GM19463 (cell line): ENCODE data around the gene SMCP.

Experiments
- ATAC-seq: cut with Tn5 transposase; IDR thresholded peaks from one replicate; pipeline ENCODE4 v1.9.1; 2021; ENCODE audit warnings: mild to moderate bottlenecking, moderate library complexity; ENCODE audit not compliant: unreplicated experiment

The SMCP gene

DNA sequence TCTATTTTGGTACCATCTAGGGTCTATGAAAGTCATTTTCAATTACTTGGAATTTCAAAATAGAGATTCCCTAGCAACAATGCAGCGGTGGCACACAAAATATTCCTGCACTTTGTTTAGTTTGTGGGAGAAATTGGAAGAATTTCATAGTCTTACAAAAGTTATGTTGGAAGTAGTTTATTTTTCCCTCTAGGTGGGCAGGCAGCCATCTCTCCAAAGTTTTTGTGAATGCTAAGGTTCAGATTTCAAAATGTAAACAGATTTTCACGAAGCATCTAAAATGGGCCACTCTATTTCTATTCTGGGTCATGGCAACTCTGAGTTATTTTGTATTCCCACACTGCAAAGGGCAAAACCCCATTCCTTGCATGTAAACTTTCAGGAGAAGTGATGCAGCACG is 8.0 kb downstream of the SMCP start:
- ATAC-seq, result no peak

GRCh38 chr1:152886758-152887409 is 8.8 kb downstream of the SMCP start:
- no peak for ATAC-seq

DNA sequence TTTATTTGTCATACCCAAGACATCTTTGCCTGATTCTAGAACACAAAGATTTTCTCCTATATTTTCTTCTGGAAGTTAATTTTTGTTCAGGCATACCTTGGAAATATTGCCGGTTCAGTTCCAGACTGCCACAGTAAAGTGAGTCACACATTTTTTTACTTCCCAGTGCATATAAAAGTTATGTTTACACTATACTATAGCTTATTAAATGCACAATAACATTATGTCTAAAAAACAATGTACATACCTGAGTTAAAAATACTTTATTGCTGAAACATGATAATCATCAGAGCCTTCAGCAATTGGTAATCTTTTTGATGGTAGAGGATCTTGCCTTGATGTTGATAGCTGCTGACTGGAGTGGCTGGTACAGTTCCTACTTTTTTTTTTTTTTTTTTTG is 10.0 kb downstream of the SMCP start:
- no peak for ATAC-seq

DNA sequence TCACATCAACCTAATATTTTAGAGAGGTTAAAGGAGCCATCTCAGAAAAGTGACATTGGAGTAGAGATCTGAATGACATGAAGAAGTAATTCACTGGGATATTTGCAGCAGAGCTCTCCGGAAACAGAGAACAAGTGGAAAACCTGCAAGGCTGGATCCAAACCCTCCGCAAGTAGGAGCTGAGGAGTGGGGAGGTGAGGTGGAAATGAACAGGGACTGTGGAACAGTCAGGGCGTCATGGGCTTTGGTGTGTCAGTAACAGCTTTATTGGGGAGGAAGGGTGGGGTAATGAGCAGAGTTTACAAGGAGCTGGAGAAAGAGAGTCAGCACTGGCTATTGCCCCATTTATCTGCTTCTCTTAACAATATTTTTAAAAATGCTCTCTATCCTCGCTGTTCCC is 20.9 kb downstream of the SMCP start:
- ATAC-seq, result no peak

DNA sequence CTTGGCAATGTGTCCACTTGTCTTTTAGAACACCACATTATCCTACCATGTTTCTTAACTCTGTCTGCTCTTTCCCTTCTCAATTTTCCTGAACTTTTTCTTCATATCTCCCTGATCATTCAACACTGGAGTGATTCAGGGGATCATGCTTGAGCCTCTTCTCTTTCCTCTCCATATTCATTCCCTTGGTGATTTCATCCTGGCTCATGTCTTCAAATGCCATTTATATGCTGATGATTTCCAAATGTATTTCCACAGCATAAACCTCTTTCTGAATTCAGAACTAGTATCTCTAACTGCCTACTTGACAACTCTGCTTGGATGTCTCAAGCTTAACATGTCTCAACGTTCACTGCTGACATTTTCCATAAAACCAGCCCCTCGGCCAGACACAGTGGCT is 21.8 kb downstream of the SMCP start:
- no peak for ATAC-seq

DNA sequence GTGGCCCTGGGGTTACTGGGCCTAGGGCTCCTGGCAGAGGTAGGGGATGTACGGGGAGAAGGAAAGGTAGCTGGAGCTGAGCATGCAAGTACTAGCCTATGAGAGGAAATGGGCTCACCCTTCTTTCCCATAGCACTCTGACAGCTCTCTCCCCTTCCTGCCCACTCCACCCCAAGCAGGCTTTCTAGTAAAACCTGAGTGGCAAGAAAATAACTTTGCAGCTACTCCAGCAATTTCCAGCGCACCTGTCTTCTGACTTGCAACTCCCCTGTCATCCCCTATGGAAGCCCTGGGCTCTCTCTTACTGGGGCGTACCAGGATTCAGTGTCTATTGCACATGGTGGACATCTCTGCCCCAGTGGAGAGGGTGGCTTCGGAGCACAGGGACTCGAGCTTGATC is 23.5 kb downstream of the SMCP start:
- ATAC-seq, result no peak

DNA sequence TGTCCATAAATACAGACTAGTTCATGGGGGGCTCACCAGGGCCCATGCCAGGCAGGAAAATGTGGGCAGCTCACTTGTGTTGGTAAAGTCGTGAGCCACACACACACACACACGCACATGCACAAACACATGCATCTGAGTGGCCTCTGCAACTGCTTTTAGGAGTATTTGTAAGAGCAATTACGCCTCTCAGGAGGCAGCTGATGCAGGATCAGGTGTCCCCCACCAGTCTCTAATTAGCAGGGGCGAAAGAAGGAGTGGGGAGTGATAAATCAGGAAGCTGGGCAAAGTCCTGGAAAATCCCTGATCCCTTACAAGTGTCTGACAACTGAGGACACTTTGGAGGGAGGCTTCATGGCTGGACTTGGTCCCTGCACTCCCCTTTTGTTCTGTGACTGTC is 24.5 kb downstream of the SMCP start:
- ATAC-seq, result no peak

DNA sequence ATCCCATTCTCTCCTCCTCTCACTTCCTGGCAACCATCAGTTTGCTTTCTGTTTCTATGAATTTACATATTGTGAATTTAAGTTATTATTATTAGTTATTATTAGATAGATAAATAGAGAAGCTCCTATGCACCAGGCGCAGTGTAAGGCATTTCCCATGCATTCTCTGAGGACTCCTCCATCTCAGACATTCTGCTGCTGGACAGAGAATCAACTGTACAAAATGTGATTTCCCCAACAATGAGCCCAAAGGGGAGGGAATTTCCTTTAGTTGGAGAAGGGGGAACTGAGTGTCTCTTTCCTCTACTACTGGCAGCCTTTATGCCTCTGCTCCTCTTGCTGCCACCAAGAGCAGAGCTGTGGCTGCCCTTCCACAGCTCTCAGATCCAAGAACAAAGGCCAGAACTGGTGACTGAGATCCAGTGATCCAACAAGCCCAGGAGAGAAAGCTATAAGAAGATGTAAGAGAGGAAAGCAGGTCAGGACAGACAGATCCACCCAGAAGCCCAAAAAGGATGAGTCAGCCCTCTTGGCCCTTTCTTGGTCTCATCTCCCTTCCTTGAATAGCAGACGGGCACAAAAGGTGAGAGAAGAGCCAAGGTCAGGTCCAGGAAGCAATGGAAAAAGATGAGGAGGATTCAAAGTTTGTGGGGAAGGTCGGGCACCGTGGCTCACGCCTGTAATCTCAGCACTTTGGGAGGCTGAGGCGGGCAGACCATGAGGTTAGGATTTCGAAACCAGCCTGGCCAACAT is 26.7 kb downstream of the SMCP start:
- no peak for ATAC-seq

DNA sequence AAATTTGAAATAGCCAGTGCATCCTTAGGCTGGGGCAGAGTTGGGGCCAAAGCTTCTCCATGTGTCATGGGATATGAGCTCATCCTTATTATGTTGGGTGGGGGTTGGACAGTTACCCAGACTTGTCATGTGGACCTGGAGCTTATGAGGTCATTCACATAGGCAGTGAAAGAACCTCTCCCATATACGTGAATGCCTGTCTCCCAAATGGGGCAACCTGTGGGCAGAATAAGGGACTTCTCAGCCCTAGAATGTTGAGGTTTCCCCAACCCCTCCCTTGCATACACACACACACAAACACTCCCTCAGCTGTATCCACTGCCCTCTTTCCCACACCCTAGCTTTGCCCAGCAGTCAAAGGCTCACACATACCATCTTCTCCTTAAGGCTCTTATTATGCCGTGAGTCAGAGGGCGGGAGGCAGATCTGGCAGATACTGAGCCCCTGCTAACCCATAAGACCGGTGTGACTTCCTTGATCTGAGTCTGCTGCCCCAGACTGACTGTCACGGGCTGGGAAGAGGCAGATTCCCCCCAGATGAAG is 28.0 kb downstream of the SMCP start:
- ATAC-seq, result no peak

GRCh38 chr1:152907686-152908601 is 29.8 kb downstream of the SMCP start, which contains the start of gene IVL:
IVL (plus strand) TSS chr1:152908546; CDS start chr1:152909798, 1,252 bp downstream.
- peak; percentile 44 for ATAC-seq

DNA sequence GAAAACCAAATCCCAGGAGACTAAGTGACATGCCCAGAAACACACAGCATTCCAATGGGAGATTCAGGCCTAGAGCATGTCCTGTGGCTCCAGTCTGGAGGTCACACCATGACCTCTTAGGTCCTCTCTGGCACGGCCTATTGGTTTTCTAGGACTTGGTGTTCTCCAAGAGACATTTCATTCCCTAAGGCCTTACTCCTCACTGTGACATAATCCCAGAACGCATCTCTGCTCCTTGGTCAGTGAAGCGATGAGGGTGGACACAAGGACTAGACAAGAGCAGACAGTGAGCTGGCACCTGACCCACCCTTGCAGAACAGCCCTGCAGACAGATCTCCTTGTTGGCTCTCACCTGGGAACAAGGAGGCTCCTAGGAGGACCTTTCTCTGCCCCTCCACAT is 31.1 kb downstream of the SMCP start:
- no peak for ATAC-seq

DNA sequence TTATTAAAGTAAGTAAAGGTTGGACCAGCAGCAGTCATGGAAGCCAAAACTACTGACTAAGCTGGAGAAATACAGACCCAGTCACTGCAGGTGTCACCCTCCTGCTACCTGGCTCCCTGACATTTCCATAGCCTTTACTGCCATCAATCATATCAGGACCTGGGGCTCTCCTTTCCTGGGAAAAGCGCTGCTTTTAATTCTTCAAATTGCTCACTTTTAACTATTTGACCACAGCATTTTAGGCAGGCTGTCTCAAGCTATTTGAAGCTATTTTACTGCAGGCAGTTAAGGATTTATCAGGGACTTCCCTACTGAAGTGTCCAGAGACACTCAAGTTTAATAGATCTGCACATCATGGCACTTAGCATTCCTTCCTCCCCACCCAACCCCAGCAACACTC is 34.3 kb downstream of the SMCP start:
- no peak for ATAC-seq

DNA sequence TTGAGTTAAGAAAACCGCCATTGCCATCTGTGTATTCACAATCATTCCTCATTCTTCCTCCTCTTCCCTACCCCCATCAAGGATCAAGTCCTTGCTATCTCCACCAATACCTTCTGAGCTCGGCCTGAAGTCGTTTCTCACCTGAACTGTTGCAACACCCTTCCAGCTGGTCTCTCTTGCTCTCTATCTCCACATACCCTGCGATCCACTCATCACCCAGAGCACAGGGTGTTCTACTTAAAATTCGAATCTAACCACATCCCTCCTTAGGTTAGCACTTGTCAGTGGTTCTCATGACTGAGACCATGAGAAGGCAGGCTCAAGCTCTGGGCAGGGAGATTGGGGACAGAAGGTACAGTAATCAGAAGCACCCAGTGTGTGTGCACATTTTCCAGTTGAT is 34.8 kb downstream of the SMCP start:
- no peak for ATAC-seq

DNA sequence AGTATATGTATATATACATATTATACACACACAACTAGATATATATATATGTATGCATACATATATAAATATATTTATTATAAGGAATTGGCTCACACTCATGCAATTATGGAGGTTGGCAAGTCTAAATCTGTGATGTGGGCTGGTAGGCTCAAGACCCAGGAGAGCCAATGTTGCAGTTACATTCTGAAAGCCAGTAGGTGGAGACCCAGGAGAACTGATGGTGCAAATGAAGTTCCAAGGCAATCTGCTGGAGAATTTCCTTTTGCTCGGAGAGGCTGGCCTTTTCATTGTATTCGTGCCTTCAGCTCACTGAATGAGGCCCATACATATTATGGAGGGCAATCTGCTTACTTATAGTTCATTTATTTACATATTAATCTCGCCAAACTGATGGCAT is 39.7 kb downstream of the SMCP start:
- no peak for ATAC-seq

- ATAC-seq, result no peak
These were observed 40.9 kb downstream of the SMCP start for GRCh38 chr1:152919071-152919470.

DNA sequence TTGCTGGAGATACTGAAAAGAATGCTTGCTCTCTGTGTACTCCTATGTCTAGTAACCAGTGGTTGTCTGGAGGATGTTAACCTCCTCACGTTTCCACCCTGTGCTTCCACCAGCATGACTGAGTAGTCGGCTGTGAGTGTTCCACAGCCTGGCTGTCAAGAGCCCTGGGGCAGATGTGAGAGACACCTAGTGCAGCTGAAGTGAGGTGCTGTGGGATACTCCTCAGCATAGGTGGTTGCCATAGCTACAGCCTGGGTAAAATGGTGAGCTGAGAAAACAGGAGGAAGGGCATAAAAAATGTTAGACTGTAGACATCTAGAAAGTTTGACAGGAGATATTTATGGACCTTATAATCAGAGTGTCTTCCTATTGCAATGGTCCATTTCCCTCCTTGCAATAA is 46.1 kb downstream of the SMCP start:
- no peak for ATAC-seq

DNA sequence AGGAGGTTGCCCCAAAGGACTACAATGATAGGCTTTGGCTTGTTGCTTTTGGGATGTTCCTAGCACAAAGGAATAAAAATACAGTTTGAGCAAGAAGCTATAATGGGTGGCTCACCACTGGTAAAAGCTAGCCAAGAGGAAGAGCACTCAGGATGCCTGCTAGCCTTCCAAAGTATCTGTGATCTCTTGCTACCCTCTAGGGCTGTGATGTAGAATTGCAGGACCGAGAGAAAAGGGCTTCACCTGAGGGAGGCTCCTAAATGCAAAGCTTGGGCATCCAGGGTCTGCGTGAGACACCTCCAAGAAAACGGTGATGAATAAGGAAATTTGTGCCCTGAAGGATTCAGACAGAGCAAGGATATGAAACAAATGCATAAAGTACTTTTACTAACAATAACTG is 48.0 kb downstream of the SMCP start:
- no peak for ATAC-seq

GRCh38 chr1:152928671-152929070 is 50.5 kb downstream of the SMCP start:
- ATAC-seq, result no peak

GRCh38 chr1:152932170-152932811 is 54.2 kb downstream of the SMCP start:
- ATAC-seq, result no peak

GRCh38 chr1:152933196-152933595 is 55.1 kb downstream of the SMCP start:
- ATAC-seq, result no peak
